SK-MEL-5 (cell line): ENCODE measurements around the gene SIL1. TPM values are rescaled to one million over a fixed set of nuclear protein-coding genes. Genes with fewer than 3 reads are reported as not detected.

Experiments used
- DNase-seq: peaks from one replicate; pipeline ENCODE4 v3.0.0-alpha.2; 2016; ENCODE audit warnings: low read depth, low spot score
- in situ Hi-C: cut with HindIII; loops from 2 replicates; pipeline ENCODE4 v1.10.0; 2016; ENCODE audit warnings: low sequenced_read_pairs, high pct_unique_total_duplicates, low pct_unique_long_range_greater_than_20kb
- total RNA-seq: library from RNA; depleted of rRNA; stranded (reverse); fragments of >200 nt; shearing (Covaris generic); gene quantifications from 2 replicates; pipeline ENCODE4 v1.2.3, GENCODE V29; 2014

SIL1 gene
- total RNA-seq, 1 experiment from 2014 or later = 66.1 TPM

GRCh38 chr5:139104577-139105276 is 93.4 kb downstream of the SIL1 start:
- in situ Hi-C loops = no loop called here
- DNase-seq = no peak

GRCh38 chr5:139103762-139104161 is 94.4 kb downstream of the SIL1 start:
- in situ Hi-C loops = no loop called here
- no peak for DNase-seq

- DNase-seq = no peak
- in situ Hi-C loops = no loop called here
Observed at GRCh38 chr5:139100825-139101224, 97.3 kb downstream of the SIL1 start.

GRCh38 chr5:139094154-139095131 is 103.7 kb downstream of the SIL1 start:
- in situ Hi-C loops = no loop called here

GRCh38 chr5:139092741-139093343 is 105.3 kb downstream of the SIL1 start:
- DNase-seq = no peak
- in situ Hi-C loops = no loop called here

More at GRCh38 chr5:139094154-139095131, 103.7 kb downstream of the SIL1 start:
- DNase-seq = no peak

GRCh38 chr5:139091439-139092156 is 106.6 kb downstream of the SIL1 start:
- in situ Hi-C loops = no loop called here
- peak; percentile 50 for DNase-seq

GRCh38 chr5:139090581-139090980 is 107.6 kb downstream of the SIL1 start:
- no peak for DNase-seq
- in situ Hi-C loops = no loop called here

GRCh38 chr5:139088024-139088423 is 110.1 kb downstream of the SIL1 start:
- DNase-seq = peak; percentile 74
- in situ Hi-C loops = no loop called here

- in situ Hi-C loops = no loop called here
- no peak for DNase-seq
Observed at GRCh38 chr5:139082813-139083498, 115.2 kb downstream of the SIL1 start.

GRCh38 chr5:139079991-139080610 is 118.1 kb downstream of the SIL1 start:
- DNase-seq = no peak
- in situ Hi-C loops = no loop called here

- no peak for DNase-seq
- in situ Hi-C loops = no loop called here
Observed at GRCh38 chr5:139079225-139079990, 118.8 kb downstream of the SIL1 start.

GRCh38 chr5:139078345-139078744 is 119.8 kb downstream of the SIL1 start:
- in situ Hi-C loops = no loop called here
- peak; percentile 17 for DNase-seq

- in situ Hi-C loops = no loop called here
- DNase-seq = no peak
Observed at GRCh38 chr5:139077899-139078298, 120.3 kb downstream of the SIL1 start.

- no peak for DNase-seq
- in situ Hi-C loops = no loop called here
Observed at GRCh38 chr5:139076111-139076510, 122.1 kb downstream of the SIL1 start.

- DNase-seq = peak; percentile 6
- in situ Hi-C loops = no loop called here
Observed at GRCh38 chr5:139075066-139076050, 122.8 kb downstream of the SIL1 start.
